ENCODE measurements around the gene FMNL3.
"Not testable (repeated sequence)": the region's sequence is repeated elsewhere in the genome, so short reads cannot be mapped to it uniquely, and the experiment has no call there.

The FMNL3 gene

DNA sequence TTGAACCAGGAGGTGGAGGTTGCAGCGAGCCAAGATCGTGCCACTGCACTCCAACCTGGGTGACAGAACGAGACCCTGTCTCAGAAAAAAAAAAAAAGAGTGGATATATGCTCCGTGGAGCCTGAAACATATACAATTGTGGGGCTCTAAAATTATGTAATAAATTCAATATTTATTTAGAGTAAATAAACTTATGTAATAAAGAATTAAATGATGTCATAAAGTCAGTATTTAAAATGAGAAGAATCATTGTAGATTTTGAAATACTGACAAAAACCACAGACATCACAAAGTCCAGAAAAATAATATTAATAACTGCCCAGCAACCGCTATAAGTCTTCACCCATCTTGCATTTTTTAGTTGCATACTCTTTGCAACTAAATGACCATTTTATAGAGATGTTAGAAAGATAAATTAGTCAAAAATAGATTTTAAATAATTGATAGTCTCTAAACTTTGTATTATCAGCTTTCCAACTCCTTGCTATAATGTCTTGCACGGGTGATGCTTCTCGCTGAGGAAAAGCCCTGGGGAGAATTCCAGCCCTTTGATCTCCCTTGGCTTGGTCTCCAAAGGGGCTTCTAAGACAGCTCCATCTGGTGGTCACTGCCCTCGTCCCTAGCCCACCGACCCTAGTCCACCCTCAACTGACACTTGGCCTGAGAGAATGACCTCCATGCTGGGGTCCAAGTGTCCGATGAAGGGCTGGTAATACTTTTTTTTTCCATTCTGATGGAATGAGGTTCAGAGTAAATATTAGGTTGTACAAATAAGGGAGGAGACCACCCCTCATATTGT lies 26.2 kb upstream of the FMNL3 start:
- no peak overlapping the region for H3K27ac Mint-ChIP-seq
- H3K4me3 Mint-ChIP-seq = no peak overlapping the region
- H3K9me3 Mint-ChIP-seq = peaks cover 4% of the 10 kb centered on the region
- H3K36me3 Mint-ChIP-seq = peaks cover 2% of the 10 kb centered on the region
- DNase-seq (ENCODE audit: low spot score in 2 of 2) = no peak
- peaks cover 3% of the 10 kb centered on the region for H3K27me3 Mint-ChIP-seq
- no peaks in the 10 kb centered on the region for H3K4me1 Mint-ChIP-seq
- ATAC-seq (ENCODE audit: low read depth) = no peak

DNA sequence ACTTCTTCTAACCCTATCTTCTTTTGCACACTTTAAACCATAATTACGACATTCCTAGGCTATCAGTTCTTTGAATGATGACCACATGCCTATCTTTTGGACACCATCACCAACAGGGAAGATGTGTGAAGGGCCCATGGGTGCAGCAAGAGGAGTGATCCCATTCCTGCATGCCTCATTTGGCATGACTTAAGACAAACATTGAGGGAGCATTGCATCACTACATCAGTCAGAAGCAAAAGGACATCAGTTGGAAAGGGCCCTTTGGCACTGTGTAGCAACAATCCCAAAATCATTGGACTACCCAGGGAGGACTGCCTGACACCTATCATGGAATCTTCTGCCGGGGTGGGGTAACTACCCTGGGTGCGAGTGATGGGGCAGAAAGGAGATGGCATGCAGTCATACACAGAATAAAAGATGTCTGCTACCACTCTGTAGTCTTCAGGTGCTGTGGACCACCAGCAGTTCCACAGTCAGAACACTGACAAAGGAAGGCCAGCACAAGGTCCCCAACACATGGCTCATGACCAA lies 23.4 kb upstream of the FMNL3 start:
- ATAC-seq (ENCODE audit: low read depth) (no peak), DNase-seq (ENCODE audit: low spot score in 2 of 2) (no peak)
- no peaks in the 10 kb centered on the region for H3K4me1 Mint-ChIP-seq
- H3K27me3 Mint-ChIP-seq = peaks cover 10% of the 10 kb centered on the region
- peaks cover 6% of the 10 kb centered on the region for H3K9me3 Mint-ChIP-seq
- H3K27ac Mint-ChIP-seq = no peak overlapping the region
- peaks cover 4% of the 10 kb centered on the region for H3K36me3 Mint-ChIP-seq
- no peak overlapping the region for H3K4me3 Mint-ChIP-seq

DNA sequence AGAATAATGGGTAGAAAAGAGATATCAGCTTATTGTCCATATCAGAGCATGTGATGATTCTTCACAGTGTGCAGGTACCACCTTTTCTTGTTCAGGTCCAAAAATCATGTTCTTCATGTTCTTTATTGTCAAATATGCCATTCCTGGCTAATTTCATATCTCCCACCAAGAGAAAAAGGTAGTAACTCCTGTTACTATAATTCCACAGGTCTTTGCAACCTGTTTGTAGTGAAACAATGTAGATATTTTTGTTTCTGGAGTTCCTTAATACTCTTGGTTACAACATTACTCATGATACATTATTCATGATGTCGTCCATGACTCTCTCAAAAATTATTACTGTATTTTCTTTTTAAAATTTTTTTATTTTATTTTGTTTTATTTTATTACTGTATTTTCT lies 22.8 kb upstream of the FMNL3 start:
- no peak for ATAC-seq (ENCODE audit: low read depth)
- no peak overlapping the region for H3K4me3 Mint-ChIP-seq
- H3K9me3 Mint-ChIP-seq = peaks cover 4% of the 10 kb centered on the region
- H3K4me1 Mint-ChIP-seq = no peaks in the 10 kb centered on the region
- no peak for DNase-seq (ENCODE audit: low spot score in 2 of 2)
- peaks cover 10% of the 10 kb centered on the region for H3K27me3 Mint-ChIP-seq
- peaks cover 2% of the 10 kb centered on the region for H3K36me3 Mint-ChIP-seq
- H3K27ac Mint-ChIP-seq = no peak overlapping the region

DNA sequence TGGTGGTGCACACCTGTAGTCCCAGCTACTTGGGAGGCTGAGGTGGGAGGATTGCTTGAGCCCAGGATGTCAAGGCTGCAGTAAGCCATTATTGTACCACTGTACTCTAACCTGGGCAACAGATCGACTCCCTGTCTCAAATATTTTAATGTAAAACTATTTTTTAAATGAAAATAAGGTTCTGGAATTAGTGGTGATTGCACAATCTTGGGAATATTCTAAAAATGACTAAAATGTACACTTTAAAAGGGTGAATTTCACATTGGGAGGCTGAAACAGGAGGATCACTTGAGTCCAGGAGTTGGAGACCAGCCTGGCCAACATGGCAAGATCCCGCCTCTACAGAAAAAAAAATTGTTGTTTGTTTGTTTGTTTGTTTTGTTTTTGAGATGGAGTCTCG lies 21.2 kb upstream of the FMNL3 start:
- ATAC-seq (ENCODE audit: low read depth) = no peak
- H3K36me3 Mint-ChIP-seq = peaks cover 2% of the 10 kb centered on the region

DNA sequence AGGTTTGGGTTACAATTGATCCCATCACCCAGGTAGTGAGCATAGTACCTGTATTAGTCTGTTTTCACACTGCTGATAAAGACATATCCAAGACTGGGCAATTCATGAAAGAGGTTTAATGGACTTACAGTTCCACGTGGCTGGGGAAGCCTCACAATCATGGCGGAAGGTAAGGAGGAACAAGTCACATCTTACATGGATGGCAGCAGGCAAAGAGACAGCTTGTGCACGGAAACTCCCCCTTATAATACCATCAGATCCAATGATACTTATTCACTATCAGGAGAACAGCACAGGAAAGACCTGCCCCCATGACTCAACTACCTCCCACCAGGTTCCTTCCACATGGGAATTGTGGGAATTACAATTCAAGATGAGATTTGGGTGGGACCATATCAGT lies 14.2 kb upstream of the FMNL3 start:
- not testable (repeated sequence) for H3K36me3 Mint-ChIP-seq; H3K27ac Mint-ChIP-seq; DNase-seq (ENCODE audit: low spot score in 2 of 2); H3K9me3 Mint-ChIP-seq; ATAC-seq (ENCODE audit: low read depth); H3K4me3 Mint-ChIP-seq; H3K4me1 Mint-ChIP-seq; H3K27me3 Mint-ChIP-seq

More for the DNA sequence above, 21.2 kb upstream of the FMNL3 start:
- Mint-ChIP-seq H3K27ac (no peak overlapping the region), H3K4me3 (no peak overlapping the region), H3K9me3 (peaks cover 2% of the 10 kb centered on the region), H3K27me3 (peaks cover 14% of the 10 kb centered on the region), H3K4me1 (no peaks in the 10 kb centered on the region)
- DNase-seq (ENCODE audit: low spot score in 2 of 2) = no peak

- Mint-ChIP-seq H3K4me3 (no peak overlapping the region), H3K9me3 (no peaks in the 10 kb centered on the region), H3K27me3 (peaks cover 7% of the 10 kb centered on the region), H3K4me1 (peaks cover 6% of the 10 kb centered on the region), H3K27ac (no peak overlapping the region), H3K36me3 (no peaks in the 10 kb centered on the region)
- DNase-seq (ENCODE audit: low spot score in 2 of 2) (no peak), ATAC-seq (ENCODE audit: low read depth) (peak; percentile 42)
Measured at GRCh38 chr12:49720214-49720613, 13.0 kb upstream of the FMNL3 start.

DNA sequence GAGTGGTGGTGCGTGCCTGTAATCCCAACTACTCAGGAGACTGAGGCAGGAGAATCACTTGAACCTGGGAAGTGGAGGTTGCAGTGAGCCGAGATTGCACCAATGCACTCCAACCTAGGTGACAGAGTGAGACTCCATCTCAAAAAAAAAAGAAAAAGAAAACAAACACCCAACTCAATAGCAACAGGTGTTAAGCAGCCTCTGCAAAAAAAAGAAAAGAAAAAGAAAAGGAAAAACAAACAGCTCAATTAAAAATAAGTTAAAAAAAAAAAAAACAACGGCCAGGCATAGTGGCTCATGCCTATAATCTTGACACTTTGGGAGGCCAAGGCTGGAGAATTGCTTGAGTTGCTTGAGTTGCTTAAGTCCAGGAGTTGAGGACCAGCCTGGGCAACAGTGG lies 10.6 kb upstream of the FMNL3 start:
- DNase-seq (ENCODE audit: low spot score in 2 of 2); ATAC-seq (ENCODE audit: low read depth); H3K36me3 Mint-ChIP-seq; H3K4me1 Mint-ChIP-seq; H3K27ac Mint-ChIP-seq; H3K4me3 Mint-ChIP-seq; H3K27me3 Mint-ChIP-seq; H3K9me3 Mint-ChIP-seq: not testable (repeated sequence)

- Mint-ChIP-seq H3K27me3 (peaks cover 7% of the 10 kb centered on the region), H3K27ac (no peak overlapping the region), H3K4me3 (no peak overlapping the region), H3K9me3 (no peaks in the 10 kb centered on the region), H3K36me3 (no peaks in the 10 kb centered on the region), H3K4me1 (peaks cover 6% of the 10 kb centered on the region)
- ATAC-seq (ENCODE audit: low read depth) = peak; percentile 86
- DNase-seq (ENCODE audit: low spot score in 2 of 2) = no peak
Measured at GRCh38 chr12:49716553-49716952, 9.3 kb upstream of the FMNL3 start.

- ATAC-seq (ENCODE audit: low read depth); H3K4me3 Mint-ChIP-seq; H3K27ac Mint-ChIP-seq; H3K4me1 Mint-ChIP-seq; H3K27me3 Mint-ChIP-seq; H3K9me3 Mint-ChIP-seq; DNase-seq (ENCODE audit: low spot score in 2 of 2); H3K36me3 Mint-ChIP-seq: not testable (repeated sequence)
Measured at GRCh38 chr12:49713952-49714351, 6.7 kb upstream of the FMNL3 start.

DNA sequence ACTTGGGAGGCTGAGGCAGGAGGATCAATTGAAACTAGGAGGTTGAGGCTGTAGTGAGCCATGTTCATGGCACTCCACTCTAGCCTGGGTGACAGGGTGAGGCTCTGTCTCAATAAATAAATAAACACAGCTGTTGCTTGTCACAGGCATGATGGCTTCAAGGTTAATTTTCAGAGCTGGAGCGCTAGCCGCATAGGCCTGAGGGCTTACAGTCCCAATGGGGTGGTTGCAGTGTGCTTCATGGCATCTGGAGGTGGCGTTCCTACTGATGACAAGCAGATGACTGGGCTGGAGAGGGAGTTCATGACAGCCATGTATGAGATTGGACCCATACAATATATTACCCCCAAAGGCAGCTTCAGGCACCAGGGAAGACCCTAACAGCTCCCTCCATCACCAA lies 1.6 kb upstream of the FMNL3 start:
- H3K4me1 Mint-ChIP-seq = peaks cover 25% of the 10 kb centered on the region
- H3K36me3 Mint-ChIP-seq = no peaks in the 10 kb centered on the region
- no peak for ATAC-seq (ENCODE audit: low read depth)
- DNase-seq (ENCODE audit: low spot score in 2 of 2) = no peak
- no peak overlapping the region for H3K4me3 Mint-ChIP-seq
- H3K9me3 Mint-ChIP-seq = no peaks in the 10 kb centered on the region
- H3K27me3 Mint-ChIP-seq = peaks cover 6% of the 10 kb centered on the region
- no peak overlapping the region for H3K27ac Mint-ChIP-seq

- no peaks in the 10 kb centered on the region for H3K9me3 Mint-ChIP-seq
Measured at GRCh38 chr12:49707812-49708147, 575 bp upstream of the FMNL3 start.

DNA sequence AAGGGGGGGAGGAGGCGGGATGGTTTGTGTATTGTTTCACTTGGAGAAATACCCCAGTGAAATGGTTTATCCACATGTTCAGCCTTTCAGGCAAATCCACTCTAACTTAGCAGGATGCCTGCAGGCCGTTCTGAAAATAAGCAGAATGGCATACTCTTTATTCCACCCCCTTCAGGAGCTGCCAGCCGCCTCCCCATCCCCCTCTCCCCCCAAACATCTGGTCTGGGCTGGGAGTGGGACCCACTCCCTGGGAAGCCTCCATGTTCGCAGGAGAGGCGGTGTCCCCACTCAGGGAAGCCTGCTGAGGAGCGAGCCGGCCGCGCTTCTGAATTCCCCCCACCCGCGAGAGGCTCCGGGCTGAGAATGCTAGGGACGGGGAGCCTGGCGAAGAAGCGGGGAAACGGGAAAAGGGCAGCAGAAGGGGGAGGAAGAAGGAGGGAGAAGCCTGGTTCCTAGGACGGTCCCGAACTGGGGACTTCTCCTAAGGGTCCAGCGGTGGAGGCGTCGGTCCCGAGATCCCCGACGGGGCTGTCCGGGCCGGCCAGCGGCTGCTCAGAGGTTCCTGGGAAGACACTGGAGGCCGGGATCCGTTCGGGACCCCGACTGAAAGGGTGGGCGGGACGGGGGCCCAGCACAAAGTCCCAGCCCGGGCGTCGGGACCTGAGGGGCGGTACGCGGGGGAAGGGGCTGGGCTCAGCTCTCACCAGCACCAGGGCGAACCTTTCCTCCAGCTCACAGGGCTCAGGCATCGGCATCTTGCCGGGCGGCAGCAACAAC lies 666 bp downstream of the FMNL3 start:
- H3K27ac Mint-ChIP-seq = peak overlapping the region; percentile 96
- ATAC-seq (ENCODE audit: low read depth) = peak; percentile 21

More at GRCh38 chr12:49707812-49708147, 575 bp upstream of the FMNL3 start:
- Mint-ChIP-seq H3K36me3 (no peaks in the 10 kb centered on the region), H3K4me1 (peaks cover 34% of the 10 kb centered on the region), H3K27me3 (peaks cover 6% of the 10 kb centered on the region), H3K27ac (peak overlapping the region; percentile 54), H3K4me3 (peak overlapping the region; percentile 97)
- DNase-seq (ENCODE audit: low spot score in 2 of 2) = no peak
- no peak for ATAC-seq (ENCODE audit: low read depth)

DNA sequence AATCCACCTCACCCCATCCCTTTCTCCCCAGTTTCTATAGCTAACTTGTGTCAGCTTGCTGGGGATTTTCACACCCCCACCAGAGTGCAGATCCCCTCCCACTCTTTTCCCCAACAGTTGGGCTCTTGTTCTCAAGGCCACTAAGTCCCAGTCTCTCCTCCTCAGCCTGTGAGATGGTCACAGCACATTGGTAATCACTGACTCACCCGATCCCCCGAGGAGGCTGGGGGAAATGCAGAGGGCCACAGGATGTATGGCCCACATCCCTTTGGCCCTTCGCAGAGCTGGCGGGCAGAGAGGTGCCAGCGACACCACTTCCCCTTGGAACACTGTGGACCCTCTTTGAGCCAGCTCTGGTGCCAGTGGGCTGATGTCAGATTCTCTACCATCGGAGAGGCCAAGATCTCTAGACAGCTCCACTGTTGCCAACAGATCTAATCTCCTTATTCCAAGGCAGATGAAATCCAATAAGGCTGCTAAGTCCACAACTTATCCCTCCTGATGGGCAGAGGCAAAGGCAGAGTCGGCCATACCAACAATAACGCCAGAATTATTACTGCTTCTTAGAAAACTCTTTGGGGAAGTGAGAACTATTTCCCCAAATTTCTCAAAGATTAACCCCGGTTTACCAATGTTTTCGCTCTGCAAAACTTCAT lies 1.6 kb downstream of the FMNL3 start:
- peaks cover 41% of the 10 kb centered on the region for H3K4me1 Mint-ChIP-seq
- no peaks in the 10 kb centered on the region for H3K27me3 Mint-ChIP-seq
- H3K4me3 Mint-ChIP-seq = peak overlapping the region; percentile 97
- peak in 1 of 2 donors; percentile 6 for DNase-seq (ENCODE audit: low spot score in 2 of 2)
- no peaks in the 10 kb centered on the region for H3K36me3 Mint-ChIP-seq
- peak overlapping the region; percentile 96 for H3K27ac Mint-ChIP-seq
- no peaks in the 10 kb centered on the region for H3K9me3 Mint-ChIP-seq
- ATAC-seq (ENCODE audit: low read depth) = no peak

More for the DNA sequence above, 666 bp downstream of the FMNL3 start:
- H3K36me3 Mint-ChIP-seq = no peaks in the 10 kb centered on the region
- H3K9me3 Mint-ChIP-seq = no peaks in the 10 kb centered on the region
- peaks cover 41% of the 10 kb centered on the region for H3K4me1 Mint-ChIP-seq
- H3K4me3 Mint-ChIP-seq = peak overlapping the region; percentile 97
- DNase-seq (ENCODE audit: low spot score in 2 of 2) = peak in 1 of 2 donors; percentile 47
- H3K27me3 Mint-ChIP-seq = peaks cover 3% of the 10 kb centered on the region

GRCh38 chr12:49703647-49704137 lies 3.5 kb downstream of the FMNL3 start:
- Mint-ChIP-seq H3K36me3 (no peaks in the 10 kb centered on the region), H3K4me3 (peak overlapping the region; percentile 6), H3K9me3 (no peaks in the 10 kb centered on the region), H3K4me1 (peaks cover 51% of the 10 kb centered on the region), H3K27ac (no peak overlapping the region), H3K27me3 (no peaks in the 10 kb centered on the region)
- ATAC-seq (ENCODE audit: low read depth) (peak; percentile 17), DNase-seq (ENCODE audit: low spot score in 2 of 2) (peak in 1 of 2 donors; percentile 12)

All from memory B cell (primary cell).